NCI-H69 (cell line): ENCODE data around the gene KLHDC8A.
"Not testable (repeated sequence)": the region's sequence is repeated elsewhere in the genome, so short reads cannot be mapped to it uniquely, and the experiment has no call there.

Source experiments
- DNase-seq: peaks from one replicate; lab custom pipeline; 2025; lab: John Stamatoyannopoulos, UW

Gene KLHDC8A

GRCh38 chr1:205370780-205371179, 14.1 kb upstream of the KLHDC8A start:
- DNase-seq, result peak; percentile 96

GRCh38 chr1:205369701-205370123, 13.0 kb upstream of the KLHDC8A start:
- DNase-seq, result peak; percentile 40

GRCh38 chr1:205368478-205368877, 11.8 kb upstream of the KLHDC8A start:
- DNase-seq, result no peak

GRCh38 chr1:205365945-205366463, 9.3 kb upstream of the KLHDC8A start:
- peak; percentile 93 for DNase-seq

GRCh38 chr1:205365086-205365485, 8.4 kb upstream of the KLHDC8A start:
- not testable (repeated sequence) for DNase-seq

- DNase-seq, result peak; percentile 23
Observed at GRCh38 chr1:205360891-205361290, 4.2 kb upstream of the KLHDC8A start.

- DNase-seq, result peak; percentile 92
Observed at GRCh38 chr1:205359771-205360565, 3.2 kb upstream of the KLHDC8A start.

- peak; percentile 79 for DNase-seq
Observed at GRCh38 chr1:205358579-205358978, 1.9 kb upstream of the KLHDC8A start.

- peak; percentile 39 for DNase-seq
Observed at GRCh38 chr1:205357567-205357966, 845 bp upstream of the KLHDC8A start.

GRCh38 chr1:205355075-205355453, 1.7 kb downstream of the KLHDC8A start:
- peak; percentile 88 for DNase-seq

GRCh38 chr1:205354259-205355074, 2.3 kb downstream of the KLHDC8A start:
- DNase-seq, result peak; percentile 89

- DNase-seq, result no peak
Observed at GRCh38 chr1:205353612-205354011, 3.1 kb downstream of the KLHDC8A start.

GRCh38 chr1:205353191-205353590, 3.5 kb downstream of the KLHDC8A start:
- peak; percentile 33 for DNase-seq

GRCh38 chr1:205351984-205352713, 4.6 kb downstream of the KLHDC8A start:
- DNase-seq, result peak; percentile 100

GRCh38 chr1:205350691-205351141, 6.0 kb downstream of the KLHDC8A start:
- DNase-seq, result peak; percentile 96

- peak; percentile 54 for DNase-seq
Observed at GRCh38 chr1:205350124-205350523, 6.6 kb downstream of the KLHDC8A start.

- DNase-seq, result peak; percentile 87
Observed at GRCh38 chr1:205348554-205349487, 7.9 kb downstream of the KLHDC8A start.

GRCh38 chr1:205346956-205347574, 9.7 kb downstream of the KLHDC8A start:
- DNase-seq, result peak; percentile 85

GRCh38 chr1:205345761-205346160, 11.0 kb downstream of the KLHDC8A start:
- DNase-seq, result no peak
